HG03342 (cell line): ENCODE results near the gene ARHGAP26.
A peak's percentile ranks its signal among the peaks of the same experiment; 100 is the strongest.

Experiments used
- ATAC-seq: cut with Tn5 transposase; IDR thresholded peaks from one replicate; pipeline ENCODE4 v1.9.1; 2021; ENCODE audit warnings: mild to moderate bottlenecking, moderate library complexity; ENCODE audit not compliant: unreplicated experiment

ARHGAP26 gene

DNA sequence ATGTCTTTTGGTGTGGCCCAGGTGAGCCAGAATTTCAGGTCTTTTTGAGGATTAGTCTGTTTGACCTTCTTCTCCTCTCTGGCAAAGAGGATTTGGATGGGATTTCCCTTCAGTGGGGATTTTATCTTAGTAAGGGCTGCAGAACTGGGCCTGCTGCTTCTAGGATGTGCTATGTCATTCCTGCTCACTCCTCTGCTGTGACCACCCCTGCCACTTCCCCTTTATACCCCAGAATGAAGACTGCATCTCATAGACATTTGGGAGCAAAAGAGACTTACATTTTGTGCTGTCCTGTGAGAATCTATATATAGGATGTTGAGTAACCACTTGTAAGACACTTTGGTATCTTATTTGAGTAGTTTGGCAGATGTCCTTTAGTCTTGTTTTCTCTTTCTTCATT is 76.2 kb downstream of the ARHGAP26 start:
- ATAC-seq: no peak

DNA sequence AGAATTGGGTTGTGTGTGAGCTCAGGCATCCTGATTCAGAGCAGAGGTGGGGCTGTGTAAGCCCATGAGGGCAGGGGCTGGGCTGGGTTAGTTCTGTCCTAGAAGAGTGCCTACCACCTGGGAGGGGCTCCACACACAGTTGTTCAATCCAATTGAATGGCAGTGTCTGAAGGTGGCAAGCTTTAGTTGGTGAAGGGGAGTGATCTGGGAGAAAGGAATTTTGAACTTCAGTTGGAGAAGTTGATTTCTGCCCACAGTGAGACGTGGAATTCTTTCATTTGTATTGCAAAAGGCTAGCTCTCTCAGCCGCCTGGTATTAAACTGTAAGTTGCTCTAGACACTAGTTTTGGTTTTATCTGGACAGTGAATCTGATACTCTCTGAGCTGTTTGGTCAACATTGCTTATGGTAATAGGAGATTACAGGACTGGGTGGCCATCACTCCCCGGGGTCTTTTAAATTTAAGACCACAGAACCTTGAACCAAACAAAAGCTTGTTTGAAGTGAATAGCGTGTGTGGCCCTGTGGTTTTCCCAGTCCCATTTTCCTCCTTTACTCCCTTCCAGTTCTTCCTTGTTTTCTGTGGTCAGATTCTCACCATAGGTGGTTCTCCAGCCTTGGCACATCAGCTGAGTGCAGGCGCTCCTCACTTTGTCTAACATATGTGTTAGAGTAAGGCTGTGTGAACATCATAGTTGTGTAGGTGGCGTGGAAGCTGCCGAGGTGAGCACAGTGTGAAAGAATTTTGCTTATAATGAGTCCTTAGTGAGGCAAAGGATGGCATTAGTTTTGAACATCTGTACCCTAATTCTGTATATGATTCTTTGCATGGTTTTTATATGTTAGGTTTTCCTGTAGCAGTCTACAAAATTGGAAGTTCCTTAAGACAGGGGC is 78.0 kb downstream of the ARHGAP26 start:
- ATAC-seq: no peak

DNA sequence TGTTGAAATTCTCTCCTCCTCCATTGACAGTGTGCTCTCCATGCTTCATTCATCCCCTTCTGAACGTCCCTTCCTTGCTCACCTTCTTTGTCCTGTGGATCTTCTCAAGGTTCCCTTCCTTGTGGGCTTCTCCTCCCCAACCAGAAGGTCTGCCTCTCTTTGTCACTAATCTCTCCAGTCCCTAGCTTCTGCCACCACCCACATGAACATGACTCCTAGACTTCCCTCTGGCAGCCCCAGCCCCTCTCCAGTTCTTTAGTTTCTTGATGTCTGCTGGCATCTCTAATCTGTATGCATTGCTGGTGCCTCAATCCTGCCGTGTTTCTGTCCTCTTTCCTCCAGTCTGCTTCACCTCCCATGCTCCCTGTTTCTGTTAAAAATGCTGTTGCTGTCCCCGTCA is 79.3 kb downstream of the ARHGAP26 start:
- ATAC-seq: no peak

DNA sequence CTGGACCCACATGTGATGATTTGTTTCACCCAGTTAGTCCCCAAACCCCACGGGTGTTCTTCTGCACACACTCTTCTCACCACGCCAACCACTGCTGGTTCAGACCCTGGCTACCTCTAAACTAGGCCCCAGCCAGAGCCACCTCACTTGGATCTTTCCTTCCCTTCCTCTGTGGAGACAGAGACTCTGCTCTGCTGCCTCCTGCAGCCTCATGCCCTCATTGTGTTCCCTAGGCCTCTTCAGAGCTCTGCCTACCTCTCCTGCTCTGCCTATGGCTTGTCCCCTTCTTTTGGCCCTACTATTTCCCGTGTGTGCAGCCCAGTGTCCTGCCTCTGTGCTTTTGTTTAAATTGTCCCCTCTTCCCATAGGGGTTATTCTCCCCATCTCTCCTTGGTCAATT is 79.7 kb downstream of the ARHGAP26 start:
- no peak for ATAC-seq

DNA sequence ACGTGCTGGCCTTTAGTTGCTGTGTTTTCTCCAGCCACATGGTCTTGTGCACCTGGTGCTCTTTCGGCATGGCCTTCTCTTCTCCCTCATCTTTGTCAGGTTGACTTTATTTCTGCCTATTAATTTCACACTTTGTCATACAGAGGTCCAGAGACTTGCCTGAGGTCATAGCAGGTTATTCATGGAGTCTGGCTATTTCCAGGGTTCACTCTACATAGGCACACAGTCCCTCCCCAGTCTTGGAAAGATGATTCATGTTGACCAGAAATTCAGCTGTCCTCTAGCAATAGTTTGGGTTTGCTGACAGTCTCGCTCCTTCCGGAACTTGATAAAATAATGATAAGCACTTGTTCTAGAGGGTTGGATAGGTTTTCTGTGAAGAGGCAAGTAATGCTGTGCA is 81.6 kb downstream of the ARHGAP26 start:
- ATAC-seq: no peak

DNA sequence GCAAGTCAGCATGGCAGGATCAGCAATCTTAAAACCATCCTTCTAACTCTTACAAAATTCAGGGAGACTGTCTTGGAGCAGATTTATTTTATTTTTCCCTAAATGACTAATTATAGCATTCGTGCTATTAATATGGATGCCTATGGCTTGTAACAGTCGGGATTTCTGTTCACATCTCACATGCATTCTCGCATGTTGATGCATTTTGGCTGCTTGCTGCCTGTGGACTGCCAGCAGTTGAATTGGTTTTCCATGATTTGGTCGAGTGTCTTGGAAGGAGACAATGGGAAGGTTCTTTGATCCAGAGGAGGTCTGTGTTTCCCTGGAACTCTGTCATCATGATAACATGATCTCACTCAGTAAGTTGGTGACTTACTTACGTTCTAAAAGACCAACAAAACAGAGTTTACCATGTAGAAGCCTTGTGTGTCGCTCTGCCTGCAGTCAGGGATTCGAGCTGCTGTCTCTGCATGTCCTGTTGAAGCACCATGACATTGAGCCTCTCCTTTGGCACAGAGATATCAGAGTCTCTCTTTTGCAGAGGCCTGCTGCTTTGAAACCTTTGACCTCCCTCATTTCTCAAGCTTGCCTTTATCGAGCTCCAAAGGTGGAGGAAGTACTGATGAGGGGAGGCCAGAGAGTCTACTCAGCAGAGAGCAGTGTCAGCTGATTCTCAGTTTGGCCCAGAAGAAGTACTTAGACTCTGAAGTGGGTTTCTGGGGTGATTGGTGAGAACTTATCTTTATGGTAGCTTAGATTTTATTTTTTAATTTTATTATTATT is 82.4 kb downstream of the ARHGAP26 start:
- ATAC-seq: no peak

DNA sequence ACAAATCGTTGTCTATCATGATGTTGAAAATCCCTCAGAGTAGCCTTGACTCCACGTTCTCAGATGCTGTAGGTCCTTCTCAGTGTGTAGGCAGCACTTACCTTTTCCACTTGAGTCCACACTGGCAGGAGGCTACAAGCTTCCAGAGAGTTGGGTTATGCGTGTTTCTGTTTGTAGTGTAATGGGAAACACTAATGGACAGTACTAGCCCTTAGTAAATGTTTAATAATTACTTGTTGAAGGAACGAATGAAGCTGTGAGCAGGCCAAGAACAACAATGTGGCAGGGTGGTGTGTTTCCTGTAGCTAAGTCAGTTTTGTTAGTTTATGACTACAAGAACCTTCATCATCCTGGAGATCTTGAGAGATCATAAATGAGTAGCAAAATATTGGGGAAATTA is 83.5 kb downstream of the ARHGAP26 start:
- no peak for ATAC-seq

DNA sequence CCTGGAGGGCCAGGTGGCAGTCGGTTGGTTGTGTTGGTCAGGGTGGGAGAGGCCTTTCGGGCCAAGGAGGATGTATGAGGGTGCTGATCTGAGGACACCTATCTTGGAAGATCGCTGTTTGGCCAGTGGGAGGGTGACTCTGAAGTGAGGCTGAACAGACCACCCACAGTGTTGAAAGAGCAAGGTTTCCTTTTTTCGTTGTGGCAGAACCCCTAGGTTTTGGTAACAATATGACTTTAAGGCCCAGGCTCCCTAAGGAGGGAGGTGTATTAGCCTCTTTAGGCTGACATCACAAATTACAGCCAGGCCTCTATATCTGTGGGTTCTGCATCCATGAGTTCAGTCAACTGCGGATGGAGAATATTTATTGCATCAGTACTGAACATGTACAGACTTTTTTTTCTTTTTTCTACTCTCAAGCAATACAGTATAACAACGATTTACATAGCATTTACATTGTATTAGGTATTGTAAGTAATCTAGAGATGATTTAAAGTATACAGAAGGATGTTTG is 86.1 kb downstream of the ARHGAP26 start:
- ATAC-seq: no peak

DNA sequence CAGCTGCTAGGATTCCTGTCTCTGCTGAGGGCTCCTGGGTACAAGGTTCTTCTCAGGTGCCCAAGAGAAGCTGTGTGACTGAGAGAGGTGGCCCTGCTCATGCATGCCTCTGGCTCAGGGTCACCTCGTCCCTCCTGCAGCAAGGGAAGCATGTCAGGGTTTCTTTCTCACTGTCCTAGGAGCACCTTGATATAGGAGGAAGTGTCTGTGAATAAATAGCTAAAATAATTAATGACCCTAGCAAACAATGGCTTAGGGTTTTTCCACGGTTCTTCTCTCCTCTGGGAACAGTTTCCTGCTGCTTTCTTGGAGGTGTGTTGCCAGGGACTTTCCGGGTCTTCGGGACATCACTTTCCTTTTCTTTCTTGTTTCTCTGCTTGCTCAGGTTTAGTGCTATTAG is 87.2 kb downstream of the ARHGAP26 start:
- ATAC-seq: no peak

DNA sequence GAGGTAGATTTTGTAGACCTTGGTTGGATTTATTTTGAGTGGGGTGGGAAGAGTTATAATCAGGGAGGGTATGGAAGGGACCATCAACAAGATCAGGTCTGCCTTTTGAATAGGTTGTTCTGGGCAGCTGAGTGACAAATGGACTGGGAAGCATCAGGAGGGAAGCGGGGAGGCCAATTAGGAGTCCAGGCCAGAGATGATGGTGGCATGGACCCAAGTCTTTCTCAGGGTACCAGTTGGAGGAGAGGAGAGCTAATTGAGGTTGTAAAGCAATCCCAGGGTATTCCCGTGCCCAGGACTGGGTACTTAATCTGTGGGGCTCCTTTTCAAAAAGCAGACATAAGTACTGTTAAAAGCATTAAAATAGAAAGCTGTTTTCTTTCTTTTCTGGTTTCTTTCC is 88.9 kb downstream of the ARHGAP26 start:
- ATAC-seq: no peak

DNA sequence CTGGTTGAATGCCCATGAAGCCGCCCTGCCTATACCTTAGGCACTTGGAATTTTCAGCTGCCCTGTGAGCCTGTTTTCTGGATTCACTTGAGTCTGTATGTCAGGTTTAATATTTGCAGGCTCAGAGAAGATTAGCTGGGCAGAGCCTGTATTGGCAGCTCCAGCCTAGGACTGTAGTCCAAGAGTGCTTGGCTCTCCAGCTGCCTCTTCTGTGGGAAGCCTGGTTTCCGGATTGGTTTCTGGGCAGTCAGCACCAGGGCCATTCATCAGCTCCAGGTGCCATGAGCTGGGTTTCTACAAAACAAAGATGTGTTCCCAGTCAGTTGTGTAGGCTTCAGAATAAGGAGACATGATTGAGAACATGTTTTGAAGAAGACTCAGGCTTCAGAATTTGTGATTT is 90.1 kb downstream of the ARHGAP26 start:
- no peak for ATAC-seq

DNA sequence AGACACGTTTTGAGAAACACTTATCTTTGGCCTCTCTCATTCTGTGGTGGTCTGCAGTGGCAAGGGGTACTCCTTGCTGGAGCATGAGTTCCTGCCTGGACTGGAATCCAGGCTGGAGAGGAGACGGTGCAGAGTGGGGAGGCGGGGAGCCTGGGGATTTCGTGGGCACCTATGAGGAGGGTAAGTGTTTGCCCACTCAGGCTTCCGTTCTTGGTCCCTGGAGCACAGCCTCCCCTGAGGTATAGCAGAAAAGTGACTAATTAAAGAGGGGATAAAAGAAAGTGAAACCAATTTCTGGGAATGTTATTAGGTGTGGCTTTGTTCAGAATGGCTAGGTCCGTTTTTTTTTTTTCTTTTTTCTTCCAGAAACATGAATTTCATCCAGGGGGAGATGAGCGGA is 90.8 kb downstream of the ARHGAP26 start:
- no peak for ATAC-seq

DNA sequence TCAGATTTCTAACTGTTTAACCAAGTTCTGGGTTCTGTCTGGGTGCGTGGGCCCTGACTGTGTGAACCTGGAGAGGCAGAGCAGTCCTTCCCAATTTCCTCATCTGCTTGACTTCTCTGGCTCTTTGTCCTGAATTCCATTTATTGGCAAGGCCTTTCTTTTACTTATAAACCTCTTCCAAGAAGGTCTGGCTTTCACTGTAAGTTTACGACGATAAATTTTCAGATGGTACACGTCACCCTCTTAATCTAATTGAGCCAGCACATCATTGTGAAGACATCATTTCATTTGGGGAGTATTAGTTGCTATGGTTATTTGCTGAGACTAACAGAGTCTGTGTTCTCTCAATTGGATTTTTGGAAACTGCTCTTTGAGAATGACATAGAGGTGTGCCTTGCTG is 92.4 kb downstream of the ARHGAP26 start:
- ATAC-seq: no peak

DNA sequence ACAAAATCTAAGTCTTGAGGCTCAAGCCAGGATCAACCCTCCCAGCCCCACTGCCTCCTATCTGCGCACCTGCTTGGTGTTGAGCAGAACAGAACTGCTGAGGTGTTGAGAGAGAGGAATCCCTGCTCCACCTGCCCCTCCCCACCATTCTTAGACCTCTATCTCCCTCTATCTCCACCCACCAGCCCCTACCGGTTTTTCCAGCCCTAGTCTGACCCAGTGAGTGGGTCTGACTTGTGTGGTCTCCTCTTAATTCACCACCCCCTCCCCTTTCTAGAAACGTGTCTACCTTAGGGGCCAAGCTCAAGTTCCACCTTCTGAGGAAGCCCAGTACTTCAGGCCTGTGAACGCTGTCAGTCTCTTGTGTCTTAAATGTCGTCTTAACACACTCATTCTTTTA is 93.7 kb downstream of the ARHGAP26 start:
- no peak for ATAC-seq

DNA sequence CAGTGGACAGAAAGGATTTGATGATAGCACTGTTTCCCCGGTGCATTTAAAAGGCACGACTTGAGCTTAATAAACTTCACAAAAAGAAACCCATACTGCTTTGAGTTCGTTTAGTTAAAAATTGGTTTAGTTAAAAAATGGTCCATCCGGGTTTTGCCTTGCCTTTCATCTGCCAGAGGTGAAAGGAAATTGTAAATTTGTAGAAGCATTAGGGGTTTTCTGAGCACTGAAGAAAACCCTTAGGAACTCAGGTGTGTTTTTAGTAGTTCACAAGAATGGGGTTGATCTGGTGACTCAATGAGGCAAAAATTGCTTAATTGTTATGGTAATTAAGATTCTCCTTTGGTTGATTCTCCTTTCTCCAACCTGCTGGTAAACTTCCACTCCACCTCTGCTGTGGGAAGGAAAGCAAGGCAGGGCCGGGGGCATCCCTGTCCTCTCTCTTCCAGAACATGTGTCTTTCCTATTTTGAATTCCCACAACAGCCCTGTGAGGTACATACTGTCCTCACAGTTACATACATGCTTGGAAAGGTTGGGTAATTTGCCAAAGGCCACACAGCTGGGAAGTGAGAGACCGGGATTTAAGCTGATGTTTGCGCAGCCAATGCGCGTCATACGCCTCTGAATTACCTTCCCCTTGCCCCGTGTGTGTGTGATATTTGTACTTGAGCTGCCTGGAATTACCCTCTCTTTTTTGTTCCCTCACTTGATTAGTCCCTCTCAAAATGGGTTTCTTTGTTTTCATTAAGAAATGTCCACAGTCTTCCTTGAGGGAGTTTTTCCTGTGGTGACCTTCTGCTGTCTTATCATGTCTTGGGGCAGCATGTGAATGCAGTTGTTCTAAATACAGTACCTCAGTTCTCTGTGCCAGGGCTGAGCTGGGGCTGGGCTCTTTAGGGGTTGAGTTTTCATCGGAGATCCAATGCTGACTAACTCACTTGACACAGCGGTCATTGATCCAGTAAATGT is 94.4 kb downstream of the ARHGAP26 start:
- no peak for ATAC-seq

DNA sequence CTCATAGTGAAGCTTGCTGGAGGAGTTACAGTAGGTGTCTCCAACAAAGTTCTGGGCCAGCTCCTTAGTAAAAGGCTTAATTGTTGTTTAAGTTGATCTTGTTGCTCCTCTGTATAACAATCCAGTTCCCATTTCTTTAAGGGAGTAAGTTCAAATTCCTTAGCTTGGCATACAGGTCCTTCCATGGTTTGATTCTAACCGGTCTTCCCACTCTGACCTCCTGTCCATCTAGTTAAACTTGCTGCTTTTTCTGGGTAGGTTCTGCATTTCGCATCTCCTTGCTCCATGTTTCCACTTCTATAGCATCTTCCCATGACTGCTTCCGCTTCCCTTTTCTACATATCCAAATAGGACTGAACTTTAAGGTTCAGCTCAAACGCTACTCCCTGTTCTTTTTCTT is 95.5 kb downstream of the ARHGAP26 start:
- ATAC-seq: no peak

DNA sequence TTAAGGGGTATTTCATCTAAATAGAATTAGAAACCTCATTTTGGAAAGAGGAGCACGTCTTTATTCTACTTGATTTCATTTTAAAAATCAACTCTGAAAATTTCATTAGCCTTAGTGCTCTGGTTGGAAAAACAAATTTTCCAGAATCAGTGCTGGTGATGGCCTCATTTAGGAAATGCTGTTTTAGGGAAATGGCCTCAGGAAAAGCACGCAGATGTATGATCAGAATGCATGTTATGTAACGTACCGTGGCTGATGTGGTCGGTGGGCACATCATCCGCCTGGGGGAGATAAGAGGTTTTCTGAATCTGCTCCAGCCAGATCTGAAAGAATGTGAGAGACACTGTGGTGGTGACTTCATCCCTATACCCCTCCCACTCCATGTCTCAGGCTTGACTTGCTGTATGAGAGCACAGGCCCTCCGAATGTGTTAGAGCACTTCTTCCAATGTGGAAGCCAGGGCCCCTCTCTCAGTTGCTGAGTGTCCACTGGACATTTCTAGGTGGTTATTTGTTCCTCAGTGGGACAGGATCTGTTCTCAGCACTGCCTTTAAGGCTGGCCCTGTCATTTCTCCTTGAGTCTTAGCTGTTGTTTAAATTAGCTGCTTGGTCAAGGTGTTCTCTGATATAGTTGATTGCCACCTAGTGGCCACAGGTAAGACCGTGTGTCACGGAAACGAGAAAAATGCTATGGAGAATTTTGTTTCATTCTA is 96.5 kb downstream of the ARHGAP26 start:
- ATAC-seq: peak; percentile 83

DNA sequence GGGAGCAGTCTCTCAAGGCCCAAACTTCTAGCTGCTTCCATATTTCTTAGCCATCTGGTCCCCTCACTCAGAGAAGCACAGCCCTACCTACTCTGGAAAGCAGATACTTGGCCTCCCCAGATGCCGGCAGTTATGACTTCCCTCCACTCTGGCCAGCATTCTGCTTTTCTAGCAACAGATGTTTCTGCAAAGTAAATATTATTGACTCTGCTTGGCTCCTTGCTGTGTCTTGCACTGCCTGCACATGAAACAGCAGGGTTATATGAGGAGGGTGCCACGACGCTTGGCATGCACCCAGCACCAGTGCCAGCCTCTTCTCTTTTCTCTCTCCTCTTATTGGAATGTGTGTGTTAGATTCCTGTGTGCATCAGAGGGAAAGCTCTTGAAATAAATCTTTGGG is 99.7 kb downstream of the ARHGAP26 start:
- ATAC-seq: no peak

DNA sequence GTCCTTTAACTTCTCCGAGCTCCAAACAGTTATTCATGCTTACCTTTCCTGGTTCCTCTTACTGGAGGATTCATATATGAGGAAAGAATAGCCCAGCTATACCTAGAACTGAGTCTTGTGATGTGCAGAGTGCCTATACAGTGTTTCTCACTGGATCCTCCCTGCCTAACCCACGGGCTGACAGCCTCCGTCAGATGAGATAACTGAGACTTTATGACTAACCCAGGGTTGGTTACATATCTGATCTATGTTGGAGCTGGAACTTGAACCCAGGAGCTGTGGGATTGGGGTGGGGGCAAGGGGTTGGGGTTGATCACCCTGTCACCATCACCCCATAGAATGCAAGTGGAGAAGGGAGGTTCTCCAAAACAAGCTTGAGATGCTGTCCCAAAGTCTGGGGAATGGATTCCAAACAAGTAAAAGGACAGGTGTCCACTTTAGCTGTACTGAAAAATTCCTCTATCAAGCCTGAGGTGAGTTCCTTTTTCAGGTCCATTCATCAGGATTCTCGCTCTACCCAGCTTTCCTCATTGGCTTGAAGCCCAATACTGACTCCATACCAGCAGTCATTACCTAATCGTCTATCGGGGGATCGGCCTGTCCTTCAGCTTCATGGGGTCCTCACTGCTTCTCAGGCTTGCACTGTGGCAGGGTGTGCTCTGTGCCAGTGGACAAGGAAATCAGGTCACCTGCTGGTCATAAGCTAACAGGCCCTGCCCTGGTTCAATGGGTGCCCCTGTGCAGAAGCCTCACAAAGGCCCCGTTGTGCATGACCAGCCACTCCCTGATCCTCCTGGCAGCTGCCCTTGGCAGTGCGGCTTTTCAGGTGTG is 100.6 kb downstream of the ARHGAP26 start:
- no peak for ATAC-seq
